ENCODE measurements around the gene MYL9.

GRCh38 chr20:36526521-36527011 is 14.8 kb upstream of the MYL9 start:
- no peak for TF ChIP-seq MAFK (IDR thresholded peaks at IDR 0.05; ENCODE audit: low read depth, low read length)
- no peak for TF ChIP-seq POLR2A (IDR thresholded peaks at IDR 0.05; ENCODE audit: low read depth, low read length)
- TF ChIP-seq CTCF (conservative IDR thresholded peaks at IDR 0.05; ENCODE audit: low read depth, low read length): no peak
- TF ChIP-seq SMC3 (IDR thresholded peaks at IDR 0.05; ENCODE audit: low read depth, low read length): no peak
- no peak for TF ChIP-seq MXI1 (IDR thresholded peaks at IDR 0.05; ENCODE audit: borderline replicate concordance, low read depth, low read length)
- TF ChIP-seq RAD21 (IDR thresholded peaks at IDR 0.05; ENCODE audit: low read length): no peak
- TF ChIP-seq RCOR1 (IDR thresholded peaks at IDR 0.05; ENCODE audit: insufficient replicate concordance, low read length): no peak
- no peak for TF ChIP-seq USF2 (IDR thresholded peaks at IDR 0.05; ENCODE audit: low read depth, low read length)
